ENCODE data around the gene PKD1L1.

DNA sequence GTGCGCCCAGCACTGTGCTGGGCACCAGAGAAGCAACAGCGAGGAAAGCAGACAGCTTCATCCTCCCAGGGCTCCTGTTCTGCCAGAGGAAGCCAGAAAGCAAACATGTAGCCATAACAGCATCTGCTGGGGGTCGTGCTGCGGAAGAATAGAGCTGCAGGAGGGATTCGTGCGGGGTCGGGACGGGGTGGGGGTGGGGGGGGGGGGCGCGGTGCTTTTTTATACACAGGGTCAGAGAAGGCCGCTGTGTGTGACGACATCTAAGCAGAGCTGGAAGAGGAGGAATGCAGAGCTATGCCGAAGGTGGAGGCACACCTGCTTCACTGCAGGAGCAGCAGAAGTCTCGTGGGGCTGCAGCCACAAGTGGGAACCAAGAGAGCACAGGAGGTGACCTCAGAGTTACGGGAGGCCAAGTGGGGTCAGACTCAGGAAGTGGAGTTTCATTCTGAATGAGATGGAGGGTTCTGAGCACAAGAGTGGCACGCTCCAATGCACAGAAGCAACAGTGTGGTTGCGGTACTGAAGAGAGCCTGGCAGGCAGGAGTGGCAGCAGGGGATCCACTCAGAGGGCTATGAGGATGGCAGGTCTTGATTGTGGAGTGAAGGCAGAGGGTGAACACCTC, 11.1 kb downstream of the PKD1L1 start:
- no peak for TF ChIP-seq CTCF (IDR thresholded peaks at IDR 0.05)
- no peak for TF ChIP-seq POLR2A (IDR thresholded peaks at IDR 0.05; ENCODE audit: low read length)
